HG03469 (cell line): Measurements from ENCODE around the gene LRRC3.
"Not testable (repeated sequence)": the region's sequence is repeated elsewhere in the genome, so short reads cannot be mapped to it uniquely, and the experiment has no call there.

Experiments
- ATAC-seq: cut with Tn5 transposase; IDR thresholded peaks from one replicate; pipeline ENCODE4 v1.9.1; 2021; ENCODE audit warnings: mild to moderate bottlenecking, moderate library complexity, moderate number of reproducible peaks; ENCODE audit not compliant: unreplicated experiment

The LRRC3 gene

GRCh38 chr21:44477131-44477530 lies 21.8 kb downstream of the LRRC3 start:
- ATAC-seq, result no peak

GRCh38 chr21:44477712-44478111 lies 22.4 kb downstream of the LRRC3 start:
- ATAC-seq, result no peak

- ATAC-seq, result no peak
Measured at GRCh38 chr21:44478124-44478800, 23.0 kb downstream of the LRRC3 start.

GRCh38 chr21:44478801-44479167 lies 23.5 kb downstream of the LRRC3 start:
- ATAC-seq, result no peak

GRCh38 chr21:44479556-44480199 lies 24.4 kb downstream of the LRRC3 start:
- ATAC-seq, result not testable (repeated sequence)

GRCh38 chr21:44480200-44481053 lies 25.1 kb downstream of the LRRC3 start:
- no peak for ATAC-seq

GRCh38 chr21:44482581-44483287 lies 27.4 kb downstream of the LRRC3 start:
- ATAC-seq, result no peak

GRCh38 chr21:44483288-44484237 lies 28.3 kb downstream of the LRRC3 start:
- no peak for ATAC-seq

GRCh38 chr21:44484498-44485253 lies 29.4 kb downstream of the LRRC3 start:
- no peak for ATAC-seq

GRCh38 chr21:44485254-44485793 lies 30.0 kb downstream of the LRRC3 start:
- ATAC-seq, result no peak

GRCh38 chr21:44485796-44486195 lies 30.5 kb downstream of the LRRC3 start:
- no peak for ATAC-seq

GRCh38 chr21:44486302-44486701 lies 31.0 kb downstream of the LRRC3 start:
- ATAC-seq, result no peak

GRCh38 chr21:44487831-44488230 lies 32.5 kb downstream of the LRRC3 start:
- ATAC-seq, result no peak

GRCh38 chr21:44489962-44490361 lies 34.7 kb downstream of the LRRC3 start:
- ATAC-seq, result no peak

GRCh38 chr21:44490405-44490804 lies 35.1 kb downstream of the LRRC3 start:
- ATAC-seq, result no peak

GRCh38 chr21:44490816-44491215 lies 35.5 kb downstream of the LRRC3 start:
- no peak for ATAC-seq

- ATAC-seq, result no peak
Measured at GRCh38 chr21:44492567-44493385, 37.5 kb downstream of the LRRC3 start.

- ATAC-seq, result no peak
Measured at GRCh38 chr21:44494418-44494817, 39.1 kb downstream of the LRRC3 start.
